DMS153 (cell line): ENCODE data around the gene TNFAIP8.

Experiments used
- DNase-seq: peaks from one replicate; lab custom pipeline; 2025; lab: John Stamatoyannopoulos, UW

TNFAIP8 gene

DNA sequence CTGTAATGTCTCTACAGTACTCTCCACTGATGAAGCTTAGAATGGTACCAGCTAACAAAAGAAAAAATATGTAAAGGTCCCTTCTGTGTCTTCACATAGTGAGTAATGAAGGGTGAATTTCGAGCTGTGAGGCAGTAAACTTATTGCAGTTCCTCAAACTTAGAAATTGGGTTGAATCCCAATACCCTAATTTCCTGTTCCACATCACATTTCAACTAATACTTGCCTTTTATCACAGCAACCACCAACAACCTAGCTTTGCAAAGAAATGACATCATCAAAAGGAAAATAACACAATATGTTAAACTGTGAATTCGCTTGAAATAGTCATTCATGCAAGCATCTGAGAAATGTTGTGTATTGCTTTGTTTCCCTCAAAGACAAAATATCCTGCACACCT, 9.4 kb upstream of the TNFAIP8 start:
- DNase-seq = no peak

DNA sequence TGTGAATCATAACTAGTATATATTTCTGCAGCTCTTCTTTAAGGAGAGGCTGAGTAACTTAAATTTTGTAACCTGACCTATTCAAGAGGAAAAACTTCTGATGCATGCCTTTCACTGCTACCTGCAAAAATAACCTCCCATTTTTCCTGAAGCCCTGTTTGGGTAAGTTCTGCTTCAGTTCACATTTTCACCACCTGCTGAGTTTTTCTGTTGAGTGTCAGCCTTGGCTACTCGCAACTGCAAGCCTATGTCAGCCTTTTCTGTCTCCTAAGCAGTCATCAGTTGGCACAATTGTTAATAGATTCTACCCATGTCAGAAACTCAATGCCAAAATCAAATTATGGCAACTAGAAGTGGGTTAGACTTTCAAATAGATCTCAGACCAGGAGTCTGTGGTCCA, 8.2 kb upstream of the TNFAIP8 start:
- DNase-seq = no peak

DNA sequence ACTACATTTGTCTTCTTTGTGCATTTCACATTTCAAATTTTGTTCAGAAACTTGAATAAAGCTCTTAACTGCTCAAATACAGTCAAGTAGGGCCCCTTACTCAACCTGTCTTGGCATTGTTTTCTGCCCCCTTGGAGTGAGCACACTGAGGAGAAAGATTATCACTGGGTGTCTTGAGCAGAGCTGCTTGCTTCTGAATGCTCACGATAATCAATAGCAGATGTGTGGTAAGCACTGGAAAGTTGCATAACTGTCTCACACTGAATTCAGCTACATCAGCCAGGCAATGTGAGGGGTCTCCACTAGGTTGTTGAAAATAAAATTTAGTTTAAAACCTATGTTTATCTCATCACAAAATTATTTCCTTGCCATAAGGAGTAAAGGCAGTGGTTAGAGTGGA, 7.8 kb upstream of the TNFAIP8 start:
- DNase-seq = no peak

DNA sequence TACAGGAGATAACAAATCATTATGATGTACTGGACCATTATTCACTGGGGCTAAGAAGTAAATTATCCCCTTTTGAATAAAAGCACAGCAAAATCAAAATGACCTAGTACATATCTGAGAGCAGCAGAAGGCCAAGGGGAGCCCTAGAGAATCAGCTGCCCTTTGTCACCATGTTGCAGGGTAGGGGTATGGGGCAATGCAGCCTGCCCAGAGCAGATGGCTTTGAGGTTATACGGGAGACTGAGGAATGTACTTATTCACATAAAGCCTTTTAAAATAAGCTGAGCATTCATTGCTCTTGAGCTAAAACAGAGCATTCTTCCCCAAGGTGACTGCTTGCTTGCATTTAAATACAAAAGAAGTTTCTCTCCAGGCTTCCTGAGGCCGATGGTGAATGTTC, 2.6 kb upstream of the TNFAIP8 start:
- DNase-seq = no peak

DNA sequence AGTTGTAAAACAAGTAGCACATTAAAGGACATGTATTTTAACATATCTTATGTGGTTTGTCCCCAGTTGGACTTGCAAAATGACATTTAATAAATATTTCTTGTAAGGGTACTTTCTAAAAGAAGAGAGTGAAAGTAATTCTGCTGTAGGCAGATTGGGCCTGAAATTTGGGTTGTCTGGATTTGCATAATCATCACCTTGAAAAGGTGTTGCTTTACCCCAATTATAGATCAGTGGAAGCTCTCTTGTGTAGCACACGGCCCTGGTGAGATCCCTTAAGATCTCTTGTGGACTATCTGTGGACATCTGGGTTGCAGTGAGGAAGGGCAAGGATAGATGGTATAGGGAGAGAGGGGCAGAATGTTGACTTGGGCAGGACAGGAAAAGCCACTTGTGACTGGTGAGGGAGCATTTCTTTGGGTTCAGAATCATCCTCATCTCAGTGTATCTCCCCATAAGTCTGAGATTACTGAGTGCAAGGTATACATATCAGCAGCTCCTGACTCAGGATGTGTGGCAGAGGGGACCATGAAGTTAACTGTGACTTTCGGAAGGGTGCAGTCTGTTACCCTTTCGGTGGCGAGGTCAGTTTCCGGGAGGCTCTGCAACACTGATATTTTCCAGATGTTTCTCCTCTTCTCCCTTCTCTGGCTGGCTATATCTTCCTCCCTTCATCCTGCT, 2.0 kb upstream of the TNFAIP8 start:
- no peak for DNase-seq

DNA sequence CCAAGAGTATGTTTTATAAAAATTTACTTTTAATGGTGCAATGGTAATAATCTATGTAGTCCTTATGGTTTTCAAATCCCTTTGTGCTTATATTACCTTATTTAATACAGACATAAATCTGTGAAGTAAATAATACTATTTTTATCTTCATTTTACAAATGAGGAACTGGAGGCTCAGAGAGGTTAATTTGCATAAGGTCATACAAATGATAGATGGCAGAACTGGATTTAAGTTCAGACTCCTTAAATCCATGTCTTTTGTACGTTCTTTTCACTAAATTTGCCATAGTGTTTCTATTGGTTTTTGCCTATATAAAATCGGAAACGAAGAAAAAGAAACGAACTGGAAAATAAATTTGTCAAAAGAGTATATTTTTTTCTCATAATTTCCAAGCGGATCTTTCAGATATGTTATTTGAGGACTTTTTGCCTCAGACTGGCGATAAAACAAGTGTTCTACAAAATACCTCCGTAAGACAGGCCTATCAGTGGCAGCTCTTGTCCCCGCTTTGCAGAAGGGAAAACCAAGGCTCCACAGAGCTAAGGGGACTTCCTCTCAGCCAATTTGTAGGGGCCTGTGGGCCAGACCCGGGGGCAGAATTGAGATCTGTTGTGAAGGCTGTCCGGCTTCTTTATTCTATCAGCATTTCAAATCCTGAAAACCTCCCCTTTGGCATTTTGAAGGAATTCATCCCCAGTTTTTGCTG, 1.1 kb upstream of the TNFAIP8 start:
- DNase-seq = no peak

DNA sequence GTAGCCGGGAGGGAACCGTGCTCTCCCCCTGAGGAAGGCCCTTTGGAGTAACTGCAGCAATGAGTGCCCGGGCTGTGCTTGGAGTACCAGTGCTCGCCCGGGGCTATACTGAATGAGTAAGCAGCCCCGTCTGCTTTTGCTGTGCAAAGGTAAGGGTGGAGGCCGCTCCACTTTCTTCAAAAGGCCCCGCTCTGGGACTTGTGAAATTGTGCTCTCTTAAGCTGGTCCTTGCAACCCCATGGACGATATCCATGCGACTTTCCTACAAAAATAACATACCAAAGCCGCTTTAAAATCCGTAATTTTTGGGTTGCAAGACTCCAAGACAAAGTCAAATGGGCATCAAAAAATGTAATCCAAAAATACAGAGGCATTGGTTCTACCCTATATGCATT, 578 bp upstream of the TNFAIP8 start:
- DNase-seq = no peak

DNA sequence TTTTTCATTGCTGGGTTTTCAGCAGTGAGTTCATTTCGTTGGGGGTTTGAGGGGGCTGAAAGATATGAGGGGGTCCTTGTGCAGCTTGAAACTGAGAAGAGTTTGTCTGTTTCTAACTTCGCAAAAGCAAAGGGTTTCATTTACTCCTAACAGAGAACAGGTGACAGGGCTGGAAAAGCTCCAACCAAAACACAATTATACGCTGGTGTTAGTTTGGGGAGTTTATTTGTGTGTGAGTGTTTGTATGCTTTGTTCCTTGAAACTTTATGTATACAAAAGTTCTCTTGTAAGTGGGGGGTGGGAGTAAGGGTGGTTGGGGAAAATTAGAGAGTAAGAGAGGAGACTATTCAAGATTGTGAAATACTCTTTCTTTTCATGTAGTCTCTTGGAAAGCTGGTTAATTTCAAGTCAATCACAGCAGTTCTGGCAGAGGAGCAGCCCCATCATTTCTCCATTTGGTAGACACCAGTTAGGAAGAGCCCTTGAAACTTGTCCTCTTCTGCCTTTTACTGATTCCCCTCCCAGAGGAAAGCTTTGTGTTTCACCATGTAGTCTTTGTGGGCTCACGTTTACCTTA, 881 bp downstream of the TNFAIP8 start:
- DNase-seq = no peak

DNA sequence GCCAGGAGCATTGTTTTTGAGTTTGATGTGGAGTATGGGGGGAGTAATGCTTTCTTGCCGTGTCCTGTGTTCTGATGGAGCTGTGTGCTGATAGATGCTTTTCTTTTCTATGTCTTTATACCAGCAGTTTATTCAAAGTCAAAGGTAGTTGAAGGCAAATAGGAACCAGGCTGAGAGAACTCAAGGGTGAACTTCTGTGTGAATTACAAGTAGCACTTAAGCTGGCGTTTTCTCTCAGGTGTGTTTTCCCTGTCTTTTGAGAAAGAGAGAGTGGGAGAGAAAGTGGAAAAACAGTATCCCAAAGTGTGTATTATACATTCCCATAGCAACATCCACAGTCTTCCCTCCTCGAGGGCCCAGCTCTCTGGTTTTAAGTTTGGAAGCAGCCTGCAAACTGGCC, 1.5 kb downstream of the TNFAIP8 start:
- no peak for DNase-seq

DNA sequence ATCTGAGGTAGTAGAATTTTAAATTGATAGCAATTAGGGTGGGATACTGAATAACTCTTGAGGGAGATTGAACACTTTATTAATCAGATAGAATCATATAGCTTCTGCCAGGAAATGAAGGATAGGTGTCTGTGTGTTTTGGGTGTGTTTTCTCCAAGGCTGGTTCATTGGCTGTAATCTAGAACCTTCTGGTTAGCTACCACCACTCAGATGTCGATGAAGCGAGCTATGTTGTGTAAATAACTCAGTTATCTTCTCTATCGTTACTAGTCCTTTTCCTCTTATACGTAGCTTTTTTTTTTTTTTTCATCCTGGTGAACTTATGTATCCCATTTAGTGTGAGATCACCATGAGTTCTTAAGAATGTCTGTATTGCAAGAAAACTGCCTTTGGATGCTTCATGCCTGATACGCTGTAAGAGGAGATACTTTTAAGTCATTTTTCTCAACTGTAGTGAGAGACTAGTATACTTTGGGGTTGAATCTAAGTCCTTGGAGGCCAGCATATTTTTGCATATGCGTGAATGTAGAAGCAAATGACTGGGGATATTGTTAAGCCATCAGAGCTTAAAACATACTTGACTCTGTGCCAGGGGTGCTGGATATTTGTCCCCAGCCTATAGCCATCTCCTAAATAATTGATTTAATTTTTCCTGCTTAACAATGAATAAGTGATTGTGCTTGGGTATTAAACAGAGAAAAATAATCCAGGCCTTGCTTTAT, 2.1 kb downstream of the TNFAIP8 start:
- no peak for DNase-seq

DNA sequence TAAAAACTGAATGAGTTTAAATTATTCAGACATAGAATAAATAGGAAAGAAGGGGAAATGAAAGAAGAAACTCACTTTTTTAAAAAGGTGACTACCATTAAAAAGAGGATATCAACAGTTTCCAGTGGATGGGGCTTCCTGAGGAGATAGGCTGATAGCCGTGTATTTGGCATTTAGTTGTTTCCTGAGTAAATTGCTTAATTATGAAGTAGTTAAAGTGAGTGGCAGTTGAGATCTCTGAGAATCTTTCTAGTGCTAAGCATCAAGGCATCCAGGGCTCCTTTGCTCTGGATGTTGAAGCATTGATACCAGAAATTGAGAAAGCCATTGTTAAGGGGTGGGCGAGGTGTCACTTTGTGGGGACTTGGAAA, 2.7 kb downstream of the TNFAIP8 start:
- no peak for DNase-seq

DNA sequence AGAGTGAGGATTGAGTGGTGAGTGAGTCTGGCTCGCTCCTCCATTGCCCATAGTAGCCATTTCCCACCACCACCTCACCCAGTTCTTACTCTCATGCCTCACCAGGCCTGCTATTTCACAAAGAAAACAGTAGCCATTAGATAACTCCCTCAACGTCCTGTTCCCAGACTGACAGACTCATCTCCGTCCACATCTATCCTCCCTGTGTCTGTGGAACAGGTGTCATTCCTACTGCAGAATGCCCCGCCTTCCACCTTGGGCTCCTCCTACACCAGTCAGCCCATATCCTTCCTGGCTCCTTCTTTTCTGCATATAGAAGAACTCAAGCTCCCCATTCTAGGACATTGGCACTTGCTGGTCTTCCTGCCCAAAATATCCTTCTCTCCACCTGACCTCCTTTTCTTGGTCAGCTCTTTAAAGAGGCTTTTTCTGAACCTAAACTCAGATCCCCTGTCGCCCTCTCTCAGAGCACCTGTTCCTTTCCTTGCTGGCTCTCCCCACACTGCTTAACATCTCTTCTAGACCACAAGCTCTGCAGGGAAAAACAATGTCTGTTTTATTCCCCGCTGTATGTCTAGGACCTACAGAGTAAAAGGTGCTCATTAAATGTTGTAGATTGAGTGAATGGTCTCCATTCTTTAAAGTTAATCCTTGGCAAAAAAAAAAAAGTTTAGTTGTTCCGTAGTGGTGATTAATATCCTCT, 3.2 kb downstream of the TNFAIP8 start:
- DNase-seq = no peak

DNA sequence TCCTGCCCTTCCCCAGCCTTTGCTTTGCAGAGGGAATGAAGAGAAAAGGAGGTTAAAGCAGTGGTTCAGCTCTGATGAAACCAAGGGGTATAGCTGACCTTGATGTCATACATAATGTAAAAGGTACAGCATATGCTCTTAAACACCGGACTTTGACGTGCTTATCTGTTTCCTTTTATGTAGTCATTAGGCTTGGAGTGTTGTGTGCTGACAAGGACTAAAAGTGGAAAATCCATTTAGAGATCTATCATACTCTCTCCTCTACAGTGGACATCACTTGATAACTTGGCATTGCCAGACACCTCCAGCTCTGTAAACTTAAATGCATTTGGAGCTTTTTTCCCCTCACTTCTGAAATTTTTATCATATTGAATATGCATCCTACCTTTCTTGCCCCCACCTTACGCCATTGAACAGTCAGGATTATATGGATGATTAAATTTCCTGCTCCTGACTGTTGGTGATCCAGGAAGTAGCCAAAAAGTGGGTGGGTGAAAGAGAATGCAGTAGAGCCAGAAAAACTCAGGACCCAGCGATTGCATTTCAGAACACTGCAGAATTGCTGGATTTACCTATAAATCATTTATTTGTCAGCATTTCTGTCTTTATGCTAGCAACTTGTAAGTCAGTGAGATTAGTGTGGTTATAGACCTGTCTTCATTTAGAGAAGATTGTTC, 4.1 kb downstream of the TNFAIP8 start:
- no peak for DNase-seq

DNA sequence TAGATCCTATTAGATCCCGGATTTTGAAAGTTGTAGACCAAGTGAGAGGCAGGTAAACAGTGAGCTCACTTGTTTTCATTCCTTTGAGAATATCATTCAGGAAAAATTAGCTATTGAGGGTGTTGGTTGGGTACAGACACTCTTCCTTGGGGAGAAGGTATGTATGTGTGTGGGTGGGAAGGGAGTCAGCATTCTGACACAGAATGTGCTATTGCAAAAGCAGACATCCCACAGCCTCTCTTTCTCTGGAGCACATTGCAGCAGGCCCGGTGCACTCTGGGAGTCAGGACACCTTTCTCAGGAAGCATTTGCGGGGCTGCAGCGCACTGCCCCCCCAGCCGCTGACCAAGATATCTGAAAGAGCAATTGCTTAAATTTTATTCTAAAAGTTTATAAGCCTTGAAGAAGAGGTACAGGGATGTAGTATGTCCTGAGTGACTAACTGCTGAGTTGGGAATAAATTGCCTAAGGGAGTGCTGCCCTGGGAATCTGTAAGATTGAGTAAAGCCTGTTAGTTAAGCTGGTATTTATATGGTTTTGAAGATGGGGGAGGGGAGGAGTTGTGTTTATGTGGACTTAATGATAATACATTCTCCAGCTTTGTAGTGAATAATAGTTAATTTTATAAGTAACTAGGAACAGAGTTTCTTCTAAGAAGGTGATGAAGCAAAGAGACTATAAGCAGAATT, 5.2 kb downstream of the TNFAIP8 start:
- no peak for DNase-seq

DNA sequence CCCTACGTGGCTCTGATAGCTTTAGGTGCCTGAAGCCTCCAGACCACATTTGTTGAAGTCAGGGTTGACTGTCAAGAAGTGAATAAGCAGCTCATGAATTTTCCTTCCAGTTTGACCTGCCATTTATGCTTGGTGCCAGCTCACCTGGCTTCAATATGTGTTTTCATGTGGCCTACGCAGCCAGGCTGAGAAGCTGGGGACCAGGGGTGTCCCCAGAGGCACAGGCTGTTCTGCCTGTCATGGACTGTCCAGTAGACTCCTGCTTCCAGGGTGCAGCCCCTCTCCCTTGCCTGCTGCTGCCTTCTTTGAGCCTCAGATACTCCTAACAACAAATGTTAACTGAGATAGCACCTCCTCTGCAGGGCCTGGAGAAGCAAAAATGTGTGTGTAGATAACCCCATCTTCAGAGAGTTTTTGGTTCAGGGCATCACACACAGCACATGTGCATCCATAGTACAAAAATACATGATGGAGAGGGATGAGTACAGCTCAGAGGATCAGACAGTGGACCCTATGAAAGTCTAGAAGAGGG, 5.8 kb downstream of the TNFAIP8 start:
- DNase-seq = no peak

DNA sequence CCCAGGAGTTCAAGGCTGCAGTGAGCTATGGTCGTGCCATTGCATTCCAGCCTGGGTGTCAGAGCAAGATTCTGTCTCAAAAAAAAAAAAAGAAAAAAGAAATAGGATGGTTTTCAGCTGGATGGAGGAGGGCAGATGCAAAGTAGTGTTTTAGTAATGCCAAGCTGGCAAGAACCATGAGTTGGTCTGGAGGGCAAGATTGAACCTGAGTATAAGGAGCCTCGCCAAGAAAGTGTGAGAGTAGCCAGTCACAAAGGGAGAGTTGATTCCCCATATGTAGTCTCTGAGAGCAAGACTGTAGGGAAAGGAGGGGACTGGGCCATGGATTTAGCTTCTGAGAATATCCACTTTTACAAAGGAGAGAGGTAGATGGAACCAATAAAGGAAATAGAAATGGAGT, 6.9 kb downstream of the TNFAIP8 start:
- DNase-seq = no peak

DNA sequence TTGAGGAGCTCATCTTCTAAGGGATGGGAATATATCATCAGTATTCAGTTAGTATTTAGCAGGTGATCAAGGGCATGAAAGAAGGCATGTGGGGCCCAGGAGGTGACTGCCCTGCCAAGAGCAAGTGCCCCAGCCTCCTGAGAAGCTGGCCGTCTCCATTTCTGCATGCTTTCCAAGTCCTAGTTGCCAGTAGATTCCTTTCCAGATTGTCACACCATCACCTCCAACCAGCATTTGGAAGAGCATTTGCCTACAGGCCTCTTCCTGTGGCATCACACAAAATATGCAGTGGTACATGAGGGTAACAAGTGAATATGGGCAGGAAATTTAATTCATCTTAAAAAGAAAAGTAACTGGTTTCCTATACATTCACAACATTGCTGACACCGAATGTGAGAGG, 7.5 kb downstream of the TNFAIP8 start:
- no peak for DNase-seq

DNA sequence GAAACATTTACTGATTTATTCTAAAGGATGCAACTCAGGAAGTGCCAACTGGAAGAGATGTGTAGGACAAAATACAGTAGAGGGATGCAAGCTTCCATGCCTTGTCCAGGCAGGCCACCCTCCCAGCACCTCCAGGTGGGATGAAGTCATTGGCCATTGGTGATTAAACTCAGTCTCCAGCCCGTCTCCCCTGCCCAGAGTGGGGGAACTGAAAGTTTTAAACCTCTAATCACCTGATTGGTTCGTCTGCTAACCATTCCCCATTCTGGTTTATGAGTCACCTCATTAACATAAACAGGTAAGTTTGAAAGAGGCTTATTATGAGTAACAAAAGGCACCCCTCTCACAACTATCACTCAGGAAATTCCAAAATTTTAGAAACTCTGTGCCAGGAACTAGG, 8.1 kb downstream of the TNFAIP8 start:
- DNase-seq = no peak

DNA sequence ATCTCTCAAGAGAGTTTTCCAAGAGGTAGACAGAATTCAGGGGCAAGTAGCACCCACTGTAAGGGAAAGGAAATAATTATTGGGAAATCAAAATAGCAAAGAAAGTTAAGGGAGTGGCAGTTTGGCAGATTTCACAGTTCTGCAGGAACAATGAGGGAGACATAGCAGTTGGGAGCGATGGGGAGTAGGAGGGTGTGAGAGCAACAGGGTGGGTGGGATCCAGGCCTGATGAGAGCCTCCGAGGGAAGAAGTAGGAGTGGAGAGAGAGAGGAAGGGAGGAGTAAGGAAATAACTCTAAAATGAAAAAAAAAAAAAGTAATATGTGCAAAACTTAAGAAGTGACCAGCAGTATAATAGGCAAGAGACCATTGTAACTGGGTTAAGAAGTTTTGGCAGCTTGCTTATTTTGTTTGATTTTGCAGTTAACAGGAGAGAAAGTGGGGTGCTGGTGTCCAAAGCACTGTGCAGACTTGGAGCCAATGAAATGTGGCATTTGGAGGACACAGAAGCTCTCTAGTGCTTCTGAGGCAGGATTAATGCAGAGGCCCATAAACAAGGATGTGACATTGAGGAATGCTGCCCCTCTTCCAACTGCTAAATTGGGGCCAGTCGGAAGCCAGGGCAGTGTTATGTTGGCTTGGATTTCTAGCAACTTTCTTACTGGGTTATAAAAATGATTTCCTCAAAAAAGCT, 10.2 kb downstream of the TNFAIP8 start:
- no peak for DNase-seq

DNA sequence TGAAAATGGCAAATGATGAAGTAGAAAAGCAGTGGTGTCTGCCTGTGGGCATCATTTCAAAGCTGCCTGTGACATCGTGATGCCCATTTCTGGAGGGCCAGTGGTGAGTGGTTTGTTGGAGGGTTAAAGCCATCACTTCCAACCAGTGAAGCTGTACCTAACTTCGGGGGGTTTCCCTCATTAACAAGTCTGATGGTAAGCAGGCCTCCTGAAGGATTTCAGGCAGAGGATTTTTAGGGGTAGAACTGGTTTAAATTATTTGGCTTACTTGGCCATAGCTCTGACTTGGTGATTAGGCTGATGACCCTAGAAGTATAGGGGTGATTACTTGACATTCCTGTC, 10.7 kb downstream of the TNFAIP8 start:
- no peak for DNase-seq
